ENCODE measurements around the gene FAM50B.

The FAM50B gene

GRCh38 chr6:3869284-3869631 lies 20.1 kb downstream of the FAM50B start:
- H3K27me3 ChIP-seq (ENCODE audit: control insufficient read depth, insufficient read depth, low read length): no peaks in the 10 kb centered on the region
- H3K27ac ChIP-seq (ENCODE audit: low read length): no peak overlapping the region
- H3K9ac ChIP-seq (ENCODE audit: low read length): no peak overlapping the region
- H3K9me3 ChIP-seq (ENCODE audit: control insufficient read depth, low read depth, low read length): no peaks in the 10 kb centered on the region
- H3K4me3 ChIP-seq (ENCODE audit: low read length): no peak overlapping the region
- no peaks in the 10 kb centered on the region for H3K4me1 ChIP-seq (ENCODE audit: control insufficient read depth, low read depth, low read length)
- no peaks in the 10 kb centered on the region for H3K36me3 ChIP-seq (ENCODE audit: control insufficient read depth, low read depth, low read length)

DNA sequence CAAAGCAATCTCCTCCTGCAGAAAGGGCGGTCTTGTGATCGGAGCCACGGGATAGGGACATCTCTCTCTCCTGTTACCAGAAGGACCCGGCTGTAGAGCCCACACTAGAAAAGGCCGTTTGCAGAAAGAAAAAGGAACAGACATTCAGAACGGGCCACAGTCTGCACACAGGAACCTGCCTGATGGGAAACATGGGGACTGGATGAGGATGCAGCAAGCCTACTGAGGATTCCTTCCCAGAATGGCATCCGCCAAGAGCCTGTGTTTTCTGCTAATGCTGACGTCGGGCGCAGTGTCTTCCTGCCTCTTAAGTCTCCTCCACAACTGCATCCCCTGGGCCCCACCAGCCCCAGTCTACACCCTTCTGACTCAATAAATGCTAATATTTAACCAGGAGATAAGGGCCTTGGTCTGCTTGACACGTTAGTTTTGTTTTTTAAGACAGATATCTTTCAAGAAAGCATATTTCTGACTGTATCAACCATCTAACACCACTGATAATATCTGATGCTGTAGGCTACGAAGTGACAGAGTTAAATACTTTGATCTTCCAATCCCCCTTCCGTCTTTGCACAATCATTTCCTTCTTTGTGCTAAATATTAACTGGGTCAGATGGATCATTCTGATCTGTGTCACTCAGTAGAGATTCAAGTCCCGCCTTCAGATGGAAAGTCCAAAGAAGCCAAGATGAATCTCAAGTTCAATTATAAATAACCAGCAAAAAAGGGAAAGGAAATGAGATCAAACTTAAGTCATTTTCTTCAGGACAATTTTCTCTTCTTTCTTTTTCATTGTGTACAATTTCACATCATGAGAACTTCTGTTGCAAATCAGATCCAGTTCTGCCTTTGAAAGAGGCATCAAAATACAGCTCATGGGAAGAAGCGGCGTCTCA lies 20.7 kb downstream of the FAM50B start:
- Histone ChIP-seq H3K4me1 (ENCODE audit: control insufficient read depth, low read depth, low read length) (no peaks in the 10 kb centered on the region), H3K4me3 (ENCODE audit: low read length) (no peak overlapping the region), H3K9ac (ENCODE audit: low read length) (no peak overlapping the region), H3K36me3 (ENCODE audit: control insufficient read depth, low read depth, low read length) (no peaks in the 10 kb centered on the region), H3K27me3 (ENCODE audit: control insufficient read depth, insufficient read depth, low read length) (no peaks in the 10 kb centered on the region), H3K9me3 (ENCODE audit: control insufficient read depth, low read depth, low read length) (no peaks in the 10 kb centered on the region), H3K27ac (ENCODE audit: low read length) (no peak overlapping the region)

DNA sequence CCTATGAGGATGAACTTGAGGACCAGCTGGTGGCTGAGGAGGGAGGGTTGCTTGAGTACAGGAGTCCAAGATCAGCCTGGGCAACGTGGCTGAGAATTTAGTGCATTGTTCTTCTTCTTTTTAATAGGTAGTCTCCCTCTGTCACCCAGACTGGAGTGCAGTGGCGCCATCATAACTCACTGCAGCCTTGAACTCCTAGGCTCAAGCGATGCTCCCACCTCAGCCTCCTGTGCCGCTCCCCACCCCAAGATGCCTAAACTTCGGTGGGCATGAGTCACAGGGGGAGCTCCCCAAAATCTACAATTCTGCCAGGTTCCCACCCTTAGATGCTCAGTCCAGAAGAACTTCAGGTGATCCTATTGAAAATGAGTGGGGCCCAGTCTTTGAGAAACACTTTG lies 21.4 kb downstream of the FAM50B start:
- Histone ChIP-seq H3K36me3 (ENCODE audit: control insufficient read depth, low read depth, low read length) (no peaks in the 10 kb centered on the region), H3K4me3 (ENCODE audit: low read length) (no peak overlapping the region), H3K4me1 (ENCODE audit: control insufficient read depth, low read depth, low read length) (no peaks in the 10 kb centered on the region), H3K27ac (ENCODE audit: low read length) (no peak overlapping the region), H3K9ac (ENCODE audit: low read length) (no peak overlapping the region), H3K27me3 (ENCODE audit: control insufficient read depth, insufficient read depth, low read length) (no peaks in the 10 kb centered on the region), H3K9me3 (ENCODE audit: control insufficient read depth, low read depth, low read length) (no peaks in the 10 kb centered on the region)

DNA sequence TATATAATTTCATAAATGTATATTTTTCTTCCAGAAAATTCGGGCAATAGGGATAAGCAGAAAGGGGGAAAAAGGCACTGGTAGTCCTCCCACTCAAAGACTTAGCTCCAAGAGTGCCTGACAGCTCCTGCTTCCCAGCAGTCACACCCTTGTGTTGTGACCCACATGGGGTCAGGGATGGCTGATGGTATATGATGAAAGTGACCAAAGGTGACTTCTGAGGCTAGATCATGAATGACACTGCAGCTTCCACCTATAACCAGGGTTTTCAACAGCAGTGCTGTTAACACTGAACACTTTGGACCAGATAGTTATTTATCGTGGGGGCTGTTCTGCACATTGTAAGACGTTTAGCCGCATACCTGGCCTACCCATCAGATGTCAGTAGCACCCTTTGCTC lies 22.3 kb downstream of the FAM50B start:
- Histone ChIP-seq H3K4me3 (ENCODE audit: low read length) (no peak overlapping the region), H3K27ac (ENCODE audit: low read length) (no peak overlapping the region), H3K27me3 (ENCODE audit: control insufficient read depth, insufficient read depth, low read length) (no peaks in the 10 kb centered on the region), H3K4me1 (ENCODE audit: control insufficient read depth, low read depth, low read length) (no peaks in the 10 kb centered on the region), H3K9ac (ENCODE audit: low read length) (no peak overlapping the region), H3K36me3 (ENCODE audit: control insufficient read depth, low read depth, low read length) (no peaks in the 10 kb centered on the region), H3K9me3 (ENCODE audit: control insufficient read depth, low read depth, low read length) (no peaks in the 10 kb centered on the region)

GRCh38 chr6:3871939-3872338 lies 22.8 kb downstream of the FAM50B start:
- Histone ChIP-seq H3K27me3 (ENCODE audit: control insufficient read depth, insufficient read depth, low read length) (no peaks in the 10 kb centered on the region), H3K36me3 (ENCODE audit: control insufficient read depth, low read depth, low read length) (no peaks in the 10 kb centered on the region), H3K9ac (ENCODE audit: low read length) (no peak overlapping the region), H3K4me3 (ENCODE audit: low read length) (no peak overlapping the region), H3K9me3 (ENCODE audit: control insufficient read depth, low read depth, low read length) (no peaks in the 10 kb centered on the region), H3K27ac (ENCODE audit: low read length) (no peak overlapping the region), H3K4me1 (ENCODE audit: control insufficient read depth, low read depth, low read length) (no peaks in the 10 kb centered on the region)

GRCh38 chr6:3872370-3872854 lies 23.2 kb downstream of the FAM50B start:
- H3K27ac ChIP-seq (ENCODE audit: low read length): no peak overlapping the region
- no peak overlapping the region for H3K9ac ChIP-seq (ENCODE audit: low read length)
- no peaks in the 10 kb centered on the region for H3K36me3 ChIP-seq (ENCODE audit: control insufficient read depth, low read depth, low read length)
- no peaks in the 10 kb centered on the region for H3K4me1 ChIP-seq (ENCODE audit: control insufficient read depth, low read depth, low read length)
- no peaks in the 10 kb centered on the region for H3K27me3 ChIP-seq (ENCODE audit: control insufficient read depth, insufficient read depth, low read length)
- no peak overlapping the region for H3K4me3 ChIP-seq (ENCODE audit: low read length)
- no peaks in the 10 kb centered on the region for H3K9me3 ChIP-seq (ENCODE audit: control insufficient read depth, low read depth, low read length)

DNA sequence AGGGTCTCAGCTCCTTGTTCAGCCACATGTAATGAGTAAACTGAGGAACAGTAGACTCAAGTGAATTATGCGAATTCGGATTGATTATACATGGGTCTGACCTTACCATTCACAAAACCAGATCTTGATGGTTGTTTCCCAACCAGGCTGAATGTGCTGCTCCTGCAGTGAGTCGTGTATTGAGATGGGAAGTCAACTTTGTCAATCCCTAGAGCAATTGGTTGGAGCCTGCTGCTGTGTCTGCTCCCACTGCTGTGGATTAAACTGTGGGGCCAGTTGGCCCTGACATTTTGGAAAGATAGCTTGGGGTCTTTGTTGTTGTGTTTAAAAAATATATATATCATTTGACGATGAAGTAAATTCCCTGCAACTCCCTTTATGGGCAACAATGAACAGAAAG lies 23.9 kb downstream of the FAM50B start:
- H3K4me1 ChIP-seq (ENCODE audit: control insufficient read depth, low read depth, low read length): no peaks in the 10 kb centered on the region
- no peaks in the 10 kb centered on the region for H3K9me3 ChIP-seq (ENCODE audit: control insufficient read depth, low read depth, low read length)
- no peak overlapping the region for H3K4me3 ChIP-seq (ENCODE audit: low read length)
- H3K27ac ChIP-seq (ENCODE audit: low read length): no peak overlapping the region
- H3K36me3 ChIP-seq (ENCODE audit: control insufficient read depth, low read depth, low read length): no peaks in the 10 kb centered on the region
- no peak overlapping the region for H3K9ac ChIP-seq (ENCODE audit: low read length)
- H3K27me3 ChIP-seq (ENCODE audit: control insufficient read depth, insufficient read depth, low read length): no peaks in the 10 kb centered on the region

- Histone ChIP-seq H3K4me3 (ENCODE audit: low read length) (no peak overlapping the region), H3K9ac (ENCODE audit: low read length) (no peak overlapping the region), H3K36me3 (ENCODE audit: control insufficient read depth, low read depth, low read length) (no peaks in the 10 kb centered on the region), H3K27me3 (ENCODE audit: control insufficient read depth, insufficient read depth, low read length) (no peaks in the 10 kb centered on the region), H3K27ac (ENCODE audit: low read length) (no peak overlapping the region), H3K4me1 (ENCODE audit: control insufficient read depth, low read depth, low read length) (no peaks in the 10 kb centered on the region), H3K9me3 (ENCODE audit: control insufficient read depth, low read depth, low read length) (no peaks in the 10 kb centered on the region)
Observed at GRCh38 chr6:3874069-3874468, 24.9 kb downstream of the FAM50B start.

- Histone ChIP-seq H3K36me3 (ENCODE audit: control insufficient read depth, low read depth, low read length) (no peaks in the 10 kb centered on the region), H3K9ac (ENCODE audit: low read length) (no peak overlapping the region), H3K9me3 (ENCODE audit: control insufficient read depth, low read depth, low read length) (no peaks in the 10 kb centered on the region), H3K4me3 (ENCODE audit: low read length) (no peak overlapping the region), H3K27ac (ENCODE audit: low read length) (no peak overlapping the region), H3K4me1 (ENCODE audit: control insufficient read depth, low read depth, low read length) (no peaks in the 10 kb centered on the region), H3K27me3 (ENCODE audit: control insufficient read depth, insufficient read depth, low read length) (no peaks in the 10 kb centered on the region)
Observed at GRCh38 chr6:3875486-3875885, 26.3 kb downstream of the FAM50B start.

GRCh38 chr6:3876101-3876500 lies 26.9 kb downstream of the FAM50B start:
- Histone ChIP-seq H3K9me3 (ENCODE audit: control insufficient read depth, low read depth, low read length) (no peaks in the 10 kb centered on the region), H3K4me3 (ENCODE audit: low read length) (no peak overlapping the region), H3K27me3 (ENCODE audit: control insufficient read depth, insufficient read depth, low read length) (no peaks in the 10 kb centered on the region), H3K4me1 (ENCODE audit: control insufficient read depth, low read depth, low read length) (no peaks in the 10 kb centered on the region), H3K27ac (ENCODE audit: low read length) (no peak overlapping the region), H3K36me3 (ENCODE audit: control insufficient read depth, low read depth, low read length) (no peaks in the 10 kb centered on the region), H3K9ac (ENCODE audit: low read length) (no peak overlapping the region)

DNA sequence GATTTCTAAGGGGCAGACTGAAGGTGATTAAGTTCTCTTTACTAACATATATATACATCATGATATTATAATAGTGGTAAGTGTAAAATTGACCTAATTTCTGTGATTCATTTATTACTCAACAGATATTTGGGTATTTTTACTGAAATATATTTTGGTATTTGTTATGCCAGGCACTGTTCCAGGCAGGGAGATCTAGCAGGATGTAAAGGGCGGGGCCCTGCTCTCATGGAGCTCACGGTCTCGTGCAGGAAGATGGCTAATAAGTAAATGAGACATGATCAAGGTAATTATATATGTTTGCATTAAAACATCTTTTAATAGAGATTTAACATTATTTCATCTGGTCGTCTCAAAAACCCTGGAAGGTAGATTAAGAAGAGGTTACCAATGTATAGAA lies 27.7 kb downstream of the FAM50B start:
- Histone ChIP-seq H3K27ac (ENCODE audit: low read length) (no peak overlapping the region), H3K36me3 (ENCODE audit: control insufficient read depth, low read depth, low read length) (no peaks in the 10 kb centered on the region), H3K9ac (ENCODE audit: low read length) (no peak overlapping the region), H3K4me3 (ENCODE audit: low read length) (no peak overlapping the region), H3K27me3 (ENCODE audit: control insufficient read depth, insufficient read depth, low read length) (no peaks in the 10 kb centered on the region), H3K4me1 (ENCODE audit: control insufficient read depth, low read depth, low read length) (no peaks in the 10 kb centered on the region), H3K9me3 (ENCODE audit: control insufficient read depth, low read depth, low read length) (no peaks in the 10 kb centered on the region)

DNA sequence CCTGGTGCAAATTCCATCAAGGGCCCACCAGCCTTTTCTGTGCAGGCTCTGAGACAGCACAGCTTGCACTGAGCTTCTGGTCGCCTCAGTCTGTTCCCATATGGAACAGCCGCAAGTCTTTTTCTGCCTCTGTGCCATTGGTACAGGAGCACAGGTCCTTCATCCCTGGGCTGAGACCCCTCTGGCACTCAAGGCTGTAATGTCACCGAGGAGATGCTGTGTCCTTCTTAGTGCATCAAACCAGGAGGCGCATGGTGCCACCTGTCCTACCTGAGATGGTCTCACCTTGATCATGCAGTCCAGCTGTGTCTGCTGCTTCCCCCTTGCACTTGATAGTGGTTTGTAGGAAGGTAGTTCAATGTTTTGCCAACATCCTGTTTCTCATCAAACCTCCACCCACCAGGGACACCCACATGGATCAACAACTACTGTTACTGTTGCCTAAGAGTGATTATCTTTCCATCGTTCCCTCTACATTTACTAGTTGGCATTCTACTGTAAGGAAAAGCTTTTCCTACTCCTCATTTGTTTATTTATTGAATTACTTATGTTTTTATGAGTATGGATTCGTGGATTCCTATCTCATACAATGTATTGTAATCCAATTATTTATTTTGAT lies 29.0 kb downstream of the FAM50B start:
- no peak overlapping the region for H3K9ac ChIP-seq (ENCODE audit: low read length)
- no peaks in the 10 kb centered on the region for H3K9me3 ChIP-seq (ENCODE audit: control insufficient read depth, low read depth, low read length)
- no peak overlapping the region for H3K4me3 ChIP-seq (ENCODE audit: low read length)
- no peaks in the 10 kb centered on the region for H3K4me1 ChIP-seq (ENCODE audit: control insufficient read depth, low read depth, low read length)
- H3K27ac ChIP-seq (ENCODE audit: low read length): no peak overlapping the region
- H3K36me3 ChIP-seq (ENCODE audit: control insufficient read depth, low read depth, low read length): no peaks in the 10 kb centered on the region
- no peaks in the 10 kb centered on the region for H3K27me3 ChIP-seq (ENCODE audit: control insufficient read depth, insufficient read depth, low read length)

All from iPS-18a (cell line).